Activated naive CD8-positive, alpha-beta T cell (primary cell): ENCODE data around the gene PIAS2.

Source experiments
- H3K27ac Mint-ChIP-seq: one replicate; pipeline ENCODE4 v1.8.0; 2021; ENCODE audit warnings: mixed read lengths
- H3K27me3 Mint-ChIP-seq: one replicate; pipeline ENCODE4 v1.8.0; 2021; ENCODE audit warnings: mixed read lengths
- H3K36me3 Mint-ChIP-seq: one replicate; pipeline ENCODE4 v1.8.0; 2021; ENCODE audit warnings: mixed read lengths
- H3K4me1 Mint-ChIP-seq: one replicate; pipeline ENCODE4 v1.8.0; 2021; ENCODE audit warnings: low read depth, mixed read lengths
- H3K4me3 Mint-ChIP-seq: one replicate; pipeline ENCODE4 v1.8.0; 2021; ENCODE audit warnings: mild to moderate bottlenecking, mixed read lengths
- H3K9me3 Mint-ChIP-seq: one replicate; pipeline ENCODE4 v1.8.0; 2021; ENCODE audit warnings: low read depth, mixed read lengths

Gene PIAS2

GRCh38 chr18:46917803-46918600 is 695 bp upstream of the PIAS2 start:
- H3K4me3 Mint-ChIP-seq, result peak overlapping the region; percentile 90
- H3K36me3 Mint-ChIP-seq, result no peaks in the 10 kb centered on the region
- H3K9me3 Mint-ChIP-seq, result no peaks in the 10 kb centered on the region
- H3K4me1 Mint-ChIP-seq, result peaks cover 42% of the 10 kb centered on the region
- H3K27ac Mint-ChIP-seq, result peak overlapping the region; percentile 94
- no peaks in the 10 kb centered on the region for H3K27me3 Mint-ChIP-seq

GRCh38 chr18:46916551-46917107 is 678 bp downstream of the PIAS2 start:
- H3K9me3 Mint-ChIP-seq, result no peaks in the 10 kb centered on the region
- no peaks in the 10 kb centered on the region for H3K36me3 Mint-ChIP-seq
- H3K4me1 Mint-ChIP-seq, result peaks cover 49% of the 10 kb centered on the region
- H3K27me3 Mint-ChIP-seq, result no peaks in the 10 kb centered on the region
- peak overlapping the region; percentile 93 for H3K27ac Mint-ChIP-seq
- peak overlapping the region; percentile 95 for H3K4me3 Mint-ChIP-seq

- Mint-ChIP-seq H3K4me3 (peak overlapping the region; percentile 95), H3K9me3 (no peaks in the 10 kb centered on the region), H3K4me1 (peaks cover 49% of the 10 kb centered on the region), H3K27me3 (no peaks in the 10 kb centered on the region), H3K36me3 (no peaks in the 10 kb centered on the region), H3K27ac (peak overlapping the region; percentile 93)
These were observed 1.3 kb downstream of the PIAS2 start for GRCh38 chr18:46915800-46916550.

- Mint-ChIP-seq H3K36me3 (peaks cover 15% of the 10 kb centered on the region), H3K4me1 (peaks cover 48% of the 10 kb centered on the region), H3K4me3 (no peak overlapping the region), H3K27me3 (no peaks in the 10 kb centered on the region), H3K27ac (no peak overlapping the region), H3K9me3 (no peaks in the 10 kb centered on the region)
These were observed 6.5 kb downstream of the PIAS2 start for GRCh38 chr18:46910856-46911255.

GRCh38 chr18:46909497-46909896 is 7.8 kb downstream of the PIAS2 start:
- Mint-ChIP-seq H3K4me3 (no peak overlapping the region), H3K4me1 (peaks cover 42% of the 10 kb centered on the region), H3K36me3 (peaks cover 18% of the 10 kb centered on the region), H3K27me3 (no peaks in the 10 kb centered on the region), H3K27ac (no peak overlapping the region), H3K9me3 (peaks cover 4% of the 10 kb centered on the region)

- Mint-ChIP-seq H3K4me3 (no peak overlapping the region), H3K9me3 (peaks cover 4% of the 10 kb centered on the region), H3K36me3 (peaks cover 34% of the 10 kb centered on the region), H3K4me1 (peaks cover 33% of the 10 kb centered on the region), H3K27ac (no peak overlapping the region), H3K27me3 (no peaks in the 10 kb centered on the region)
These were observed 13.9 kb downstream of the PIAS2 start for GRCh38 chr18:46903406-46903805.

- H3K27ac Mint-ChIP-seq, result no peak overlapping the region
- H3K4me3 Mint-ChIP-seq, result no peak overlapping the region
- no peaks in the 10 kb centered on the region for H3K9me3 Mint-ChIP-seq
- H3K36me3 Mint-ChIP-seq, result peaks cover 25% of the 10 kb centered on the region
- peaks cover 30% of the 10 kb centered on the region for H3K4me1 Mint-ChIP-seq
- H3K27me3 Mint-ChIP-seq, result no peaks in the 10 kb centered on the region
These were observed 17.9 kb downstream of the PIAS2 start for GRCh38 chr18:46899274-46899948.

GRCh38 chr18:46894124-46894523 is 23.2 kb downstream of the PIAS2 start:
- H3K36me3 Mint-ChIP-seq, result peaks cover 26% of the 10 kb centered on the region
- no peak overlapping the region for H3K4me3 Mint-ChIP-seq
- H3K27ac Mint-ChIP-seq, result no peak overlapping the region
- H3K9me3 Mint-ChIP-seq, result peaks cover 10% of the 10 kb centered on the region
- H3K27me3 Mint-ChIP-seq, result no peaks in the 10 kb centered on the region
- H3K4me1 Mint-ChIP-seq, result peaks cover 48% of the 10 kb centered on the region

GRCh38 chr18:46893360-46893759 is 23.9 kb downstream of the PIAS2 start:
- no peaks in the 10 kb centered on the region for H3K27me3 Mint-ChIP-seq
- H3K4me3 Mint-ChIP-seq, result no peak overlapping the region
- no peak overlapping the region for H3K27ac Mint-ChIP-seq
- peaks cover 47% of the 10 kb centered on the region for H3K4me1 Mint-ChIP-seq
- H3K36me3 Mint-ChIP-seq, result peaks cover 33% of the 10 kb centered on the region
- H3K9me3 Mint-ChIP-seq, result peaks cover 15% of the 10 kb centered on the region

GRCh38 chr18:46892842-46893241 is 24.5 kb downstream of the PIAS2 start:
- Mint-ChIP-seq H3K27me3 (no peaks in the 10 kb centered on the region), H3K36me3 (peaks cover 37% of the 10 kb centered on the region), H3K9me3 (peaks cover 15% of the 10 kb centered on the region), H3K4me3 (no peak overlapping the region), H3K27ac (no peak overlapping the region), H3K4me1 (peaks cover 47% of the 10 kb centered on the region)

- H3K4me3 Mint-ChIP-seq, result no peak overlapping the region
- H3K4me1 Mint-ChIP-seq, result peaks cover 46% of the 10 kb centered on the region
- peaks cover 41% of the 10 kb centered on the region for H3K36me3 Mint-ChIP-seq
- no peaks in the 10 kb centered on the region for H3K27me3 Mint-ChIP-seq
- H3K27ac Mint-ChIP-seq, result peak overlapping the region; percentile 11
- peaks cover 15% of the 10 kb centered on the region for H3K9me3 Mint-ChIP-seq
These were observed 25.5 kb downstream of the PIAS2 start for GRCh38 chr18:46891742-46892214.

- Mint-ChIP-seq H3K4me3 (no peak overlapping the region), H3K27me3 (no peaks in the 10 kb centered on the region), H3K4me1 (peaks cover 36% of the 10 kb centered on the region), H3K36me3 (peaks cover 36% of the 10 kb centered on the region), H3K27ac (no peak overlapping the region), H3K9me3 (peaks cover 15% of the 10 kb centered on the region)
These were observed 28.3 kb downstream of the PIAS2 start for GRCh38 chr18:46888965-46889364.

GRCh38 chr18:46886893-46887292 is 30.4 kb downstream of the PIAS2 start:
- Mint-ChIP-seq H3K4me1 (peaks cover 26% of the 10 kb centered on the region), H3K27me3 (no peaks in the 10 kb centered on the region), H3K4me3 (no peak overlapping the region), H3K9me3 (peaks cover 15% of the 10 kb centered on the region), H3K27ac (no peak overlapping the region), H3K36me3 (peaks cover 34% of the 10 kb centered on the region)

- H3K36me3 Mint-ChIP-seq, result peaks cover 22% of the 10 kb centered on the region
- H3K9me3 Mint-ChIP-seq, result no peaks in the 10 kb centered on the region
- H3K27me3 Mint-ChIP-seq, result no peaks in the 10 kb centered on the region
- H3K4me3 Mint-ChIP-seq, result no peak overlapping the region
- H3K4me1 Mint-ChIP-seq, result peaks cover 14% of the 10 kb centered on the region
- H3K27ac Mint-ChIP-seq, result no peak overlapping the region
These were observed 34.1 kb downstream of the PIAS2 start for GRCh38 chr18:46883180-46883579.
